Right cardiac atrium (tissue), 5 donors: ENCODE measurements around the gene KLHL10. TPM values are rescaled to one million over a fixed set of nuclear protein-coding genes. Genes with fewer than 3 reads are reported as not detected.

Source experiments
- ATAC-seq, 2 donors: fragments of 200-7000 bp; cut with Tn5 transposase; one replicate each; pipeline versions ENCODE4 v1.8.0 to v1.9.1; 2020; ENCODE audit warnings: moderate library complexity in 2 of 2, mild to moderate bottlenecking in 1 of 2
- DNase-seq, 3 donors: peaks; one replicate each; pipeline ENCODE4 v3.0.0-alpha.2; 2020
- H3K27ac ChIP-seq: one replicate; pipeline ENCODE4 v1.5.1; 2013; ENCODE audit warnings: mild to moderate bottlenecking, low read length, control low read depth, moderate library complexity
- H3K27me3 ChIP-seq: one replicate; pipeline ENCODE4 v1.6.1; 2013; ENCODE audit not compliant: control insufficient read depth, insufficient read depth
- H3K4me1 ChIP-seq: one replicate; pipeline ENCODE4 v1.6.1; 2013; ENCODE audit warnings: low read length; ENCODE audit not compliant: control insufficient read depth, insufficient read depth
- H3K4me3 ChIP-seq: one replicate; pipeline ENCODE4 v1.5.1; 2013; ENCODE audit warnings: low read length, control low read depth
- H3K9me3 ChIP-seq: one replicate; pipeline ENCODE4 v1.6.1; 2013; ENCODE audit warnings: low read length; ENCODE audit not compliant: control insufficient read depth
- WGBS: extraction: QIAGEN DNeasy Blood & Tissue Kit; methylation state at CpG from one replicate; pipeline ENCODE4 v1.1.7; 2013; 5-methylcytosine and 5-hydroxymethylcytosine counted together
- intact Hi-C, 4 donors: fragments of 100-400 bp; cut with DNase I; formaldehyde crosslinking; loops; one replicate each; pipeline versions ENCODE4 v1.11.0 to v1.14.0; 2022 to 2023
- polyA plus RNA-seq: library from polyadenylated mRNA; stranded (reverse); fragments of 200-250 nt; gene quantifications from one replicate; pipeline ENCODE4 v1.2.3, GENCODE V29; 2013
- total RNA-seq, 4 donors: library from RNA; stranded (reverse); fragmentation: NEBNext Ultra II Directional; extraction: Animal tissue kit (Norgen Biotek cat#: 25700); gene quantifications; one replicate each; pipeline ENCODE4 v1.2.1, GENCODE V29; 2021
- donor health status: healthy with polysubstance abuse.
- donor health status: DM: no; HTN: yes; CAD: no.
- donor health status: DM: no; HTN: no; CAD: no.
- donor health status: DM: no; HTN: yes; CAD: no; lungs with severe emphysema.
- donor health status: DM: yes; HTN: yes; CAD: no.

KLHL10 gene
- total and polyA plus RNA-seq, 5 donors: 0.09 to 0.33 (median 0.27) TPM; not detected in 1

- DNase-seq (no peak), ATAC-seq (no peak)
- intact Hi-C loops: no loop called here
- 89% methylated on average over 6 of the region's 6 CpGs for WGBS
- Histone ChIP-seq H3K27me3 (no peaks in the 10 kb centered on the region), H3K27ac (no peak overlapping the region), H3K4me1 (no peaks in the 10 kb centered on the region), H3K9me3 (no peaks in the 10 kb centered on the region), H3K4me3 (no peak overlapping the region)
Observed at GRCh38 chr17:41882756-41883155, 45.1 kb downstream of the KLHL10 start.

- intact Hi-C loops: no loop called here
Observed at GRCh38 chr17:41885733-41886132, 48.1 kb downstream of the KLHL10 start.

GRCh38 chr17:41888332-41888965 is 50.8 kb downstream of the KLHL10 start:
- no peaks in the 10 kb centered on the region for H3K9me3 ChIP-seq
- 84% methylated on average over 6 of the region's 6 CpGs for WGBS
- intact Hi-C loops: no loop called here
- DNase-seq (peak in 1 of 3 donors; percentile 58), ATAC-seq (no peak)
- no peaks in the 10 kb centered on the region for H3K27me3 ChIP-seq
- H3K4me3 ChIP-seq: no peak overlapping the region
- no peaks in the 10 kb centered on the region for H3K4me1 ChIP-seq
- H3K27ac ChIP-seq: no peak overlapping the region

More at GRCh38 chr17:41885733-41886132, 48.1 kb downstream of the KLHL10 start:
- H3K9me3 ChIP-seq: no peaks in the 10 kb centered on the region
- DNase-seq: no peak
- no peaks in the 10 kb centered on the region for H3K4me1 ChIP-seq
- no peak overlapping the region for H3K4me3 ChIP-seq
- H3K27ac ChIP-seq: no peak overlapping the region
- ATAC-seq: no peak
- 77% methylated on average over 6 of the region's 6 CpGs for WGBS
- no peaks in the 10 kb centered on the region for H3K27me3 ChIP-seq

GRCh38 chr17:41891135-41892020 is 53.8 kb downstream of the KLHL10 start:
- Histone ChIP-seq H3K4me3 (no peak overlapping the region), H3K9me3 (no peaks in the 10 kb centered on the region), H3K4me1 (no peaks in the 10 kb centered on the region), H3K27me3 (no peaks in the 10 kb centered on the region), H3K27ac (no peak overlapping the region)
- ATAC-seq (no peak), DNase-seq (no peak)
- intact Hi-C loops: no loop called here
- WGBS: 95% methylated on average over 7 of the region's 7 CpGs

- 95% methylated on average over 4 of the region's 4 CpGs for WGBS
- intact Hi-C loops: no loop called here
- H3K9me3 ChIP-seq: no peaks in the 10 kb centered on the region
- no peak for ATAC-seq
- H3K27ac ChIP-seq: no peak overlapping the region
- H3K4me1 ChIP-seq: no peaks in the 10 kb centered on the region
- H3K27me3 ChIP-seq: no peaks in the 10 kb centered on the region
- H3K4me3 ChIP-seq: no peak overlapping the region
- DNase-seq: no peak
Observed at GRCh38 chr17:41892021-41892376, 54.4 kb downstream of the KLHL10 start.

GRCh38 chr17:41893384-41893783 is 55.8 kb downstream of the KLHL10 start:
- intact Hi-C loops: no loop called here
- no peaks in the 10 kb centered on the region for H3K9me3 ChIP-seq
- H3K27me3 ChIP-seq: no peaks in the 10 kb centered on the region
- no peak for ATAC-seq
- no peak overlapping the region for H3K4me3 ChIP-seq
- WGBS: 77% methylated on average over 3 of the region's 3 CpGs
- no peak overlapping the region for H3K27ac ChIP-seq
- H3K4me1 ChIP-seq: no peaks in the 10 kb centered on the region
- DNase-seq: no peak

GRCh38 chr17:41894791-41895331 is 57.2 kb downstream of the KLHL10 start:
- Histone ChIP-seq H3K9me3 (no peaks in the 10 kb centered on the region), H3K4me1 (no peaks in the 10 kb centered on the region), H3K27ac (peak overlapping the region; percentile 77), H3K4me3 (no peak overlapping the region), H3K27me3 (no peaks in the 10 kb centered on the region)
- peak; percentile 54 to 73 for ATAC-seq
- intact Hi-C loops: no loop called here
- peak; percentile 45 to 70 (median 69) for DNase-seq
- WGBS: 54% methylated on average over 7 of the region's 7 CpGs

GRCh38 chr17:41895617-41896016 is 58.0 kb downstream of the KLHL10 start:
- WGBS: 64% methylated on average over 5 of the region's 5 CpGs
- H3K9me3 ChIP-seq: no peaks in the 10 kb centered on the region
- H3K27me3 ChIP-seq: no peaks in the 10 kb centered on the region
- peak overlapping the region; percentile 77 for H3K27ac ChIP-seq
- no peaks in the 10 kb centered on the region for H3K4me1 ChIP-seq
- DNase-seq: peak; percentile 68 to 82 (median 72)
- intact Hi-C loops: no loop called here
- peak; percentile 66 to 73 for ATAC-seq
- no peak overlapping the region for H3K4me3 ChIP-seq

- intact Hi-C loops: no loop called here
- no peak overlapping the region for H3K27ac ChIP-seq
- H3K9me3 ChIP-seq: no peaks in the 10 kb centered on the region
- DNase-seq (no peak), ATAC-seq (no peak)
- no peaks in the 10 kb centered on the region for H3K27me3 ChIP-seq
- no peaks in the 10 kb centered on the region for H3K4me1 ChIP-seq
- H3K4me3 ChIP-seq: no peak overlapping the region
- 91% methylated on average over 6 of the region's 6 CpGs for WGBS
Observed at GRCh38 chr17:41896726-41897125, 59.1 kb downstream of the KLHL10 start.
